NOMO-1 treated with dmso at 0.1 percent for 144 hours (cell line): Measurements from ENCODE around the gene OVOL2.
A peak's percentile ranks its signal among the peaks of the same experiment; 100 is the strongest.
"Not testable (repeated sequence)": the region's sequence is repeated elsewhere in the genome, so short reads cannot be mapped to it uniquely, and the experiment has no call there.

Source experiments
- DNase-seq: peaks from one replicate; lab custom pipeline; 2025; ENCODE audit not compliant: unreplicated experiment; lab: John Stamatoyannopoulos, UW

OVOL2 gene

DNA sequence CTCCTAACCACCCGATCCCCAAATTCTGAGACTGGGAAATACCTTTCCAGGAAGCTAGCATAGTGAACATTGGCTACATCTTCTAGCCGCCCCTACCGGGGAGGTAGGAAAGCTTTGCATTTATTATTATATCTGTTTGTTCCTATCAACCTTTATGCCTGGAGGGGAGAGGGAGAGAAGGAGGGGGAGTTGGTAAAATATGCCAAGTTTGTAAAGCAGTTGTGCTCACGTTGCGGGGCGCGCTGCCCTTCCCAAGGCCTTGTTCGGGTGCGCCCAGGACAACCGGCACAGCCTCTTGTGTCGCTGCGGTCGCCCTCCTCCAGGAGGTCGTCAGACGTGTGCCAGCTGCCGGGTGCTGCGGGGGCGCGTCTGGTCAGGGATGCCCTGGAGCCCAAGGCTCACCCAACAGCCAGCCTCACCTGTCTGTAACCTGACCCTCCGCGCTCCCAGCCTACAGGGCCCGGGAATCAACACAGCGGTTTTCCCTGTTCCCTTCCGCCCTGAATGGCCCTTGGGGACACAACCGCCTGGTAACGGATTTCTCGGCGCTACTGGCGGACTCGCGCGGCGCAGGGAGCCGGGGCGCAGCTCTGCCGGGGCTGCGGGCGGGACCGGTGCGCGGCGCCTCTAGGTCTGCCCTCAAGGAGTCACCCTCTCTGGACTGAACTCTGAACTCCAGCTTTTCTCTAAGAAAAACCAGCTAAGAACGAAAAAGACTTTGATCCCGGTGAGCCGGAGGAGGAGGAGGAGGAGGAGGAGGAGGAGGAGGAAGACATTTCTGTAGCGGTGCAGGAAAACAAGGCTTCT lies 1.1 kb upstream of the OVOL2 start:
- DNase-seq, result no peak

- no peak for DNase-seq
Observed at GRCh38 chr20:18057994-18058349, 256 bp upstream of the OVOL2 start.

DNA sequence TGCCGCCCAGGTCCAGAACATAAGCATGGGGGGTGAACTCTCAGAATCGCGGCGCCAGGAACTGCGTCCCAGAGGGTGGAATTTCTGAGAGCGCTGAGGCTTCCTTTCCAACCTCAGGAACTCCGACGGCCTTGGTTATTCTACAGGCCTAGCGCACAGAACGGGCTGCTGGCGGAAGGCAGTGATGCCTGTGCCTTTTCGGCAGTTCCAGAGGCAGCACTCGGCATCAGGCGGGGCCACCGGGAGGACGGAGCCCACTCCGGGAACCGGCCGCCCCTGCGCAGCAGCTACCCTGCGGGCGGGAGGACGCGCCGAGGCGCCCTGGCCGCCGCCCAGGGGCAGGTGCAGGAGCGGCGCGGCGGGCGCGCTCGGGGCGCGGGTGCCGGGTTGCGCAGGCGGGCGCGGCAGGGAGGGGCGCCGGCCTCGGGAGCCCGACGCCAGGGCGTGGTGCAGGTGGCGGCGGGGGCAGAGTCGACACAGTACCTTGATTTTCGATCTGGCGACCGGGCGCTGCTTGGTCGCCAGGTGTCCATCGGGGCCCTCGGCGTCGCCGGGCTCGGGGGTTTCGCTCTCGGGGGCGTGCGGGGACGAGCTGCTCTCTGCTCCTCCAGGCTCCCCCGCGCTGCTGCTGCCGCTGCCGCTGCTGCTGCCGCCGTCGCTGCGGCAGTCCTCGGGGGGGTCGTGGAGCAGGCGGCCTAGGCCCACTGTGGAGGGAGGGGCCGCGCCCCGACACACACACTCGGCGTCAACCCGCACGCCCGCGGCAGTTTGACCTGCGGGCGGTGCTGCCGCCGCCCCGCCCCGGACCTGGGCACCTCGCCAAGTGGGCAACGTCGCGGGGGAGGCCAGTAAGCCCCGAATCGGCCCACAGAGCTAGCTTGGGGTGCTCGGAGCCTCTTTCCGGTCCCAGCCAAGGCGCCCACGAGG lies 1.3 kb downstream of the OVOL2 start:
- no peak for DNase-seq

DNA sequence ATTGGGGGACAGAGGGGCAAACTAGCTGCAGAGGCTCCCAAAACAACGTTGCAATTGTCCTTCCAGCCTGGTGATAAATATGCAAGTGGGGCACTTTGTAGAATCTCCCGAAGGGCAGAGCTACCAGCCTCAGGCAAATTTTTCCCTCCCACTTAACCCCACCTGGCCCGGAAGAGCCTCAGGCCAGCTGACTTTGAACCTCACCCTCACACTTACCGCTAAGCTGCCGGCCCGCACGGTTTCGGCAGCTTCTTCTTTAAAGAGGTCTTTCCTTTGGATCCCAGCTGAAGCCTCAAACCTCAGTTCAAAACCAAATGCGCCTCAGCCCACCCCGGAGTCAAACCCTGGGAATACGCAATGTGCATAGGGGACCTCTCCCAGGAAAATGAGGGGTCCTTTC lies 2.5 kb downstream of the OVOL2 start:
- no peak for DNase-seq

- DNase-seq, result no peak
Observed at GRCh38 chr20:18052856-18053255, 4.9 kb downstream of the OVOL2 start.

- DNase-seq, result no peak
Observed at GRCh38 chr20:18050628-18051027, 7.1 kb downstream of the OVOL2 start.

DNA sequence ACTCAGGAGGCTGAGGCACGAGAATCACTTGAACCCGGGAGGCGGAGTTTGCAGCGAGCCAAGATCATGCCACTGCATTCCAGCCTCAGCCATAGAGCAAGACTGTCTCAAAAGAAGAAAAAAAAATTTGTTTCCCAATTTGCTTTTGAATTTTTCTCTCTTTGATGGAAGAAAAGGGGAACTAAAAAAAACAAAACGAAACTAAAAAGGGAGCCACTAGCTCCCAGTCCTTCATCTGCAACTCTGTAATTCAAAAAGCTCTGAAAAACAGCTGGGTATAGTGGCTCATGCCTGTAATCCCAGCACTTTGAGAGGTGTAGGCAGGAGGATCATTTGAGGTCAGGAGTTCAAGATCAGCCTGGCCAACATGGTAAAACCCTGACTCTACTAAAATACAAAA lies 9.5 kb downstream of the OVOL2 start:
- DNase-seq, result peak; percentile 61

GRCh38 chr20:18046535-18046934 lies 11.2 kb downstream of the OVOL2 start:
- no peak for DNase-seq

DNA sequence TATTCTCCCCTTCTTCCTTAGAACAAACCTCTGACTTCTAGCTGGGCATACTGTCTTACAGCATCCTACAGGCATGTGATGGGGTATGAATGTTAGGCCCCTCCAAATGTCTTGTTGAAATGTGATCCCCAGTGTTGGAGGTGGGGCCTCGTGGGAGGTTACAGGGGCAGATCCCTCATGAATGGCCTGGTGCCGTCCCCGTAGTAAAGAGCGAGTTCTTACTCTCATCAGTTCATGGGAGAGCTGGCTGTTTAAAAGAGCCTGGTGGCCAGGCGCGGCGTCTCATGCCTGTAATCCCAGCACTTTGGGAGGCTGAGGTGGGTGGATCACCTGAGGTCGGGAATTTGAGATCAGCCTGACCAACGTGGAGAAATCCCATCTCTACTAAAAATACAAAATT lies 15.5 kb downstream of the OVOL2 start:
- DNase-seq, result no peak

- DNase-seq, result no peak
Observed at GRCh38 chr20:18041462-18041861, 16.3 kb downstream of the OVOL2 start.

GRCh38 chr20:18039063-18039462 lies 18.7 kb downstream of the OVOL2 start:
- DNase-seq, result no peak

DNA sequence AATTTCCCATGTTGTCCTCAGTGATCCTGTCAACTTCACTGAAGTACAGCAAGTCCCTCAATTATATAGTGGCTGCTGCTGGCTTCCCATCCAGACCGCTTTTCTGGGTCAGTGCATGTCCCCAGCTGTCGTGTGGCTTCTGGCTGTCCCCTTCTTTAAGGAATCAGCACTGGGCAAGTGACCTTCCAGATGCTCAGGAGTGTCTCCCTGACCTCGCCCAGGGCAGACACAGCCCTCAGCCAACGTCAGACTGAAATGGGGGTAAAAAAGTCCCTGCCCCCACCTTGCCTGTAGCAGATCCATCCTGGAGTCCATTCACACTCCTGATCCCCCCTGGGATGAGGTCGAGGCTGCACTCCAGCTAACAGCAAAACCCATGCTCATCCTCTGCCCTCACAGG lies 23.7 kb downstream of the OVOL2 start:
- DNase-seq, result no peak

GRCh38 chr20:18032977-18033892 lies 24.5 kb downstream of the OVOL2 start:
- DNase-seq, result no peak

DNA sequence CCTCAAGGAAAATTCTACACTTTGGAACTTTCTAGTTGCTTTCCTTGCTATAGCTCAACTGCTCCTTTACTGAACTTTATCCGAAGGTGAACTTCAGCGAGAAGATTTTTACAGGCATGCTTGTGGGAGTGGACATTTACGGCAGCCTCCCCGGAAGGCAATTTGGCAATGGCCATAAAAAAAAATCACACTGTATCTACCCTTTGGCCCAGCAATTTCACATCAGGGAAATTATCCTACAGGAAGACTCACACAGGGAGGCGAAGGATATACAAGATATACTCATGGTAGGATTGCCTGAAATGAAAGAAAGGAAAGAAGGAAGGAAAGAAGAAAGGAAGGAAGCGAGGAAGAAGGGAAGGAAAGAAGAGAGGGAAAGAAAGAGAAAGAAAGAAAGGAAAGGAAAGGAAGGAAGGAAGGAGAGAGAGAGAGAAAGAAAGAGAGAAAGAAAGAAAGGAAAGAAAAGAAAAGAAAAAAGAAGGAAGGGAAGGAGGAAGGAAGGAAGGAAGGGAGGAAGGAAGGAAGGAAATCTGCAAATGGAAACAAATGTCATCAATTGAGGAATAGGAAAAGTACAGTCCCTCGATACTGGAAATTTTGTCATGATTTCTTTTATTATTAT lies 25.7 kb downstream of the OVOL2 start:
- DNase-seq, result no peak

GRCh38 chr20:18031050-18031449 lies 26.7 kb downstream of the OVOL2 start:
- no peak for DNase-seq

GRCh38 chr20:18030020-18030419 lies 27.7 kb downstream of the OVOL2 start:
- DNase-seq, result no peak

DNA sequence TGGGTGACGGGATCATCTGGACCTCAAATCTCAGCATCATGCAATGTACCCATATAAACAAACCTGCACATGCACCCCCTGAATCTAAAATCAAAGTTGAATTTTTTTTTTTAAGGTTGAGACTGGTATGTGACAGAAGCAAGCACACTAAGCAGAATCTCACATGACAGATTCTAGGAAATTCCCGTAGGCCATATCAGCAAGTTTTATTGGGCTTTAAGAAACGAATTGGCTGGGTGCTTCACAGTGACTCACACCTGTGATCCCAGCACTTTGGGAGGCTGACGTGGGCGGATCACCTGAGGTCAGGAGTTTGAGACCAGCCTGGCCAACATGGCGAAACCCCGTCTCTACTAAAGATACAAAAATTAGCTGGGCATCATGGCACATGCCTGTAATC lies 30.7 kb downstream of the OVOL2 start:
- DNase-seq, result not testable (repeated sequence)

DNA sequence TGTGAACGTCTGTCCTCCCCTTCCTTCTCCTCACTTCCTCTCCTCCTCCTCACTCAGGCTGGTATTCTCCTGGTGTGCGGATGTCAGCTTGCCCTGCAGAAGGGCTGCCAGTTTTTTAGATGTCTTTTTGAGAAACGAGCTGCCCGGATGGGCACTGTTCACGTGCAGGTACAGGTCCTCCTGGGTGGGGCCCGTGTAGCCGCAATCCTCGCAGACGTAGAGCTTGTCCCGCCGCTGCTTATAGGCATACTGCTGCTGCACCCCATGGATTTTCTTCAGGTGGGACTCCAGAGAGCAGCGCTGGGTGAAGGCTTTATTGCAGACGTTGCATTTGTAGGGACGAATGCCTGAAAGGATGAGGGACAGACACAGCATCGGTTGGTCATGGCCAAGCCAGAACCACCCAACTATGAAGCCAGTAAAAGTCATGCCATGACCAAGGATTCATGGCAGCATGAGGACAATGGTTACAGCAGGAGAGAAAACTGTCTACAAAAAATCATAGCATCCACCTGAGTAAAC lies 33.0 kb downstream of the OVOL2 start:
- DNase-seq, result no peak

DNA sequence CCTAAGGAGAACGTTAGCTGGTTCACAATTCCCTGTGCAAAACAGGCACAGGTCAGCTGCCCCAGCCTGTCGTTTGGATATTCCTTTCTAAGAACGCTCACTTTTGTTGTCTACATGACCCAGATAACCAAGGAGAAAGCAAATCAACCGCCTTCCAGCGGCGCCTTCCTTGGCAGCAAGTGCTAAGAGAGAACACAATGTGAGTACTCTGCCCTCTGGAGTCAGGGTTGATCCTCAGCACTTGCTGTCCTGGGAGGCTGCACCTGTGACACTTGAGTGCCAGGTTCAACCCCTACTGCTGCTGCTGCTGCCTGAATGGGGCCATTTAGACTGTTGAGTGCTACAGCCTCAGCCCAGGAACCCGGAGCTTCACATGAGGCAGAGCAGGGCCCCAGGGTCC lies 36.8 kb downstream of the OVOL2 start:
- no peak for DNase-seq

- DNase-seq, result peak; percentile 19
Observed at GRCh38 chr20:18019068-18019467, 38.6 kb downstream of the OVOL2 start.
